Mucosa of stomach (tissue), 1 donor: ENCODE results near the gene SSR4.

ENCODE experiments used
- H3K27me3 ChIP-seq: one replicate; pipeline ENCODE4 v1.7.0; 2013; ENCODE audit warnings: mild to moderate bottlenecking, low read length; ENCODE audit not compliant: control insufficient read depth, insufficient read depth
- H3K36me3 ChIP-seq: one replicate; pipeline ENCODE4 v1.7.0; 2013; ENCODE audit warnings: low read length; ENCODE audit not compliant: control insufficient read depth, insufficient read depth
- H3K4me1 ChIP-seq: one replicate; pipeline ENCODE4 v1.7.0; 2013; ENCODE audit warnings: mild to moderate bottlenecking, low read length; ENCODE audit not compliant: control insufficient read depth, insufficient read depth
- H3K4me3 ChIP-seq: one replicate; pipeline ENCODE4 v1.7.0; 2013; ENCODE audit warnings: low read length
- H3K9ac ChIP-seq: one replicate; pipeline ENCODE4 v1.7.0; 2013; ENCODE audit warnings: mild to moderate bottlenecking, low read length, moderate library complexity
- H3K9me3 ChIP-seq: one replicate; pipeline ENCODE4 v1.7.0; 2013; ENCODE audit warnings: mild to moderate bottlenecking, low read length, moderate library complexity; ENCODE audit not compliant: control insufficient read depth
- donor health status: Pancreatic carcinoma.

The SSR4 gene

GRCh38 chrX:153831429-153832150, 37.1 kb downstream of the SSR4 start:
- Histone ChIP-seq H3K9me3 (no peaks in the 10 kb centered on the region), H3K4me3 (no peak overlapping the region), H3K36me3 (no peaks in the 10 kb centered on the region), H3K27me3 (peaks cover 25% of the 10 kb centered on the region), H3K9ac (no peak overlapping the region), H3K4me1 (no peaks in the 10 kb centered on the region)

GRCh38 chrX:153832728-153833127, 38.3 kb downstream of the SSR4 start:
- Histone ChIP-seq H3K4me1 (no peaks in the 10 kb centered on the region), H3K4me3 (no peak overlapping the region), H3K9me3 (no peaks in the 10 kb centered on the region), H3K9ac (no peak overlapping the region), H3K27me3 (peaks cover 25% of the 10 kb centered on the region), H3K36me3 (no peaks in the 10 kb centered on the region)

- H3K27me3 ChIP-seq: no peaks in the 10 kb centered on the region
- no peaks in the 10 kb centered on the region for H3K36me3 ChIP-seq
- H3K4me1 ChIP-seq: no peaks in the 10 kb centered on the region
- H3K9ac ChIP-seq: no peak overlapping the region
- no peak overlapping the region for H3K4me3 ChIP-seq
- no peaks in the 10 kb centered on the region for H3K9me3 ChIP-seq
Measured at GRCh38 chrX:153836921-153837320, 42.5 kb downstream of the SSR4 start.

- Histone ChIP-seq H3K4me3 (no peak overlapping the region), H3K4me1 (no peaks in the 10 kb centered on the region), H3K9ac (no peak overlapping the region), H3K27me3 (no peaks in the 10 kb centered on the region), H3K36me3 (no peaks in the 10 kb centered on the region), H3K9me3 (no peaks in the 10 kb centered on the region)
Measured at GRCh38 chrX:153844509-153845082, 50.1 kb downstream of the SSR4 start.

- Histone ChIP-seq H3K4me3 (no peak overlapping the region), H3K9me3 (no peaks in the 10 kb centered on the region), H3K9ac (no peak overlapping the region), H3K27me3 (no peaks in the 10 kb centered on the region), H3K4me1 (no peaks in the 10 kb centered on the region), H3K36me3 (no peaks in the 10 kb centered on the region)
Measured at GRCh38 chrX:153845195-153845594, 50.7 kb downstream of the SSR4 start.

- Histone ChIP-seq H3K4me3 (no peak overlapping the region), H3K9ac (no peak overlapping the region), H3K9me3 (no peaks in the 10 kb centered on the region), H3K27me3 (no peaks in the 10 kb centered on the region), H3K4me1 (no peaks in the 10 kb centered on the region), H3K36me3 (no peaks in the 10 kb centered on the region)
Measured at GRCh38 chrX:153845842-153846241, 51.4 kb downstream of the SSR4 start.
